Gastrocnemius medialis (tissue), 4 donors: ENCODE results near the gene SYCE3. TPM values are rescaled to one million over a fixed set of nuclear protein-coding genes. Genes with fewer than 3 reads are reported as not detected.
A peak's percentile ranks its signal among the peaks of the same experiment; 100 is the strongest.

Source experiments
- ATAC-seq, 2 donors: fragments of 150-250 bp; one replicate each; pipeline ENCODE4 v1.9.1; 2016
- DNase-seq, 2 donors: peaks; one replicate each; pipeline ENCODE4 v3.0.0-alpha.2; 2019
- H3K27ac ChIP-seq, 4 donors: fragments of 200-600 bp; sonication (generic); 1 replicate in 1 of 4; 2 replicates in 3 of 4; pipeline ENCODE4 v1.5.1; 2016 to 2018; ENCODE audit warnings: mild to moderate bottlenecking in 2 of 4, moderate library complexity in 1 of 4
- H3K27me3 ChIP-seq, 3 donors: fragments of 200-600 bp; sonication (generic) in 2 of 3; 1 replicate in 1 of 3; 2 replicates in 2 of 3; pipeline versions ENCODE4 v1.5.1 to v1.6.0; 2016 to 2019; ENCODE audit warnings: mild to moderate bottlenecking in 1 of 3, moderate library complexity in 1 of 3
- H3K36me3 ChIP-seq, 2 donors: fragments of 200-600 bp; sonication (generic) in 1 of 2; one replicate each; pipeline ENCODE4 v1.5.1; 2017 to 2018
- H3K4me1 ChIP-seq, 2 donors: fragments of 200-600 bp; sonication (generic) in 1 of 2; one replicate each; pipeline ENCODE4 v1.5.1; 2016 to 2017; ENCODE audit warnings: mild to moderate bottlenecking in 2 of 2
- H3K4me3 ChIP-seq, 4 donors: fragments of 200-600 bp; sonication (generic) in 3 of 4; 1 replicate in 1 of 4; 2 replicates in 3 of 4; pipeline ENCODE4 v1.5.1; 2016 to 2019; ENCODE audit warnings: mild to moderate bottlenecking in 2 of 4
- H3K9me3 ChIP-seq, 3 donors: fragments of 200-600 bp; sonication (generic) in 2 of 3; 1 replicate in 1 of 3; 2 replicates in 2 of 3; pipeline ENCODE4 v1.5.1; 2016 to 2019
- POLR2A ChIP-seq, 2 donors: fragments of 450-650 bp; IDR thresholded peaks; one replicate each; pipeline ENCODE4 v1.6.1; 2017; ENCODE audit warnings: antibody characterized with exemption in 2 of 2, mild to moderate bottlenecking in 2 of 2, moderate library complexity in 2 of 2
- in situ Hi-C, 4 donors: fragments of 200-750 bp; cut with MboI; loops; one replicate each; pipeline versions ENCODE4 v1.15.0 to v1.8.0; 2017; ENCODE audit warnings: low sequenced_read_pairs in 4 of 4
- intact Hi-C: fragments of 100-400 bp; cut with DNase I; formaldehyde crosslinking; loops from one replicate; pipeline ENCODE4 v1.15.1; 2023; ENCODE audit warnings: low total_unique reads
- total RNA-seq, 4 donors: library from RNA; depleted of rRNA; stranded (reverse); fragments of >200 nt; gene quantifications; one replicate each; pipeline versions ENCODE4 v1.1.0 to v1.2.3, GENCODE V29; 2016
- TF ChIP-seq, protein P1 (sequence below), 5 experiments: fragments of 450-650 bp in 3 of 5; fragments of 200-600 bp in 2 of 5; sonication (generic) in 2 of 5; IDR thresholded peaks in 4 of 5; conservative IDR thresholded peaks in 1 of 5; 1 replicate in 4 of 5; 2 replicates in 1 of 5; pipeline ENCODE4 v1.5.1; 2016 to 2019; ENCODE audit warnings: antibody characterized with exemption in 5 of 5, mild to moderate bottlenecking in 3 of 5, moderate library complexity in 3 of 5

Gene SYCE3
- total RNA-seq, 4 donors from 2014 or later, result not detected

GRCh38 chr22:50577987-50578775 lies 15.5 kb upstream of the SYCE3 start, which contains the start of gene CPT1B:
CPT1B (minus strand) TSS chr22:50578427; CDS start chr22:50577915, 512 bp downstream.
- Histone ChIP-seq H3K27ac (peak within 1 kb of the TSS; percentile 89 to 98 (median 96)), H3K27me3 (no peaks in the 10 kb centered on the region), H3K9me3 (no peaks in the 10 kb centered on the region), H3K36me3 (peaks cover 0 to 23% of the 10 kb centered on the region in 2 donors), H3K4me1 (peaks cover 21 to 45% of the 10 kb centered on the region in 2 donors), H3K4me3 (peak within 1 kb of the TSS; percentile 62 to 81 (median 64))
- in situ Hi-C loops (no loop called here), intact Hi-C loops (no loop called here)
- DNase-seq (peak; percentile 44 to 79), ATAC-seq (peak; percentile 51 to 59)
- TF ChIP-seq POLR2A (IDR thresholded peaks at IDR 0.05), result peak; percentile 38 to 48
- TF ChIP-seq, protein P1, sequence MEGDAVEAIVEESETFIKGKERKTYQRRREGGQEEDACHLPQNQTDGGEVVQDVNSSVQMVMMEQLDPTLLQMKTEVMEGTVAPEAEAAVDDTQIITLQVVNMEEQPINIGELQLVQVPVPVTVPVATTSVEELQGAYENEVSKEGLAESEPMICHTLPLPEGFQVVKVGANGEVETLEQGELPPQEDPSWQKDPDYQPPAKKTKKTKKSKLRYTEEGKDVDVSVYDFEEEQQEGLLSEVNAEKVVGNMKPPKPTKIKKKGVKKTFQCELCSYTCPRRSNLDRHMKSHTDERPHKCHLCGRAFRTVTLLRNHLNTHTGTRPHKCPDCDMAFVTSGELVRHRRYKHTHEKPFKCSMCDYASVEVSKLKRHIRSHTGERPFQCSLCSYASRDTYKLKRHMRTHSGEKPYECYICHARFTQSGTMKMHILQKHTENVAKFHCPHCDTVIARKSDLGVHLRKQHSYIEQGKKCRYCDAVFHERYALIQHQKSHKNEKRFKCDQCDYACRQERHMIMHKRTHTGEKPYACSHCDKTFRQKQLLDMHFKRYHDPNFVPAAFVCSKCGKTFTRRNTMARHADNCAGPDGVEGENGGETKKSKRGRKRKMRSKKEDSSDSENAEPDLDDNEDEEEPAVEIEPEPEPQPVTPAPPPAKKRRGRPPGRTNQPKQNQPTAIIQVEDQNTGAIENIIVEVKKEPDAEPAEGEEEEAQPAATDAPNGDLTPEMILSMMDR (IDR thresholded peaks at IDR 0.05 in 4 of 5, conservative IDR thresholded peaks at IDR 0.05 in 1 of 5), result peak in 1 of 5 experiments; percentile 17

DNA sequence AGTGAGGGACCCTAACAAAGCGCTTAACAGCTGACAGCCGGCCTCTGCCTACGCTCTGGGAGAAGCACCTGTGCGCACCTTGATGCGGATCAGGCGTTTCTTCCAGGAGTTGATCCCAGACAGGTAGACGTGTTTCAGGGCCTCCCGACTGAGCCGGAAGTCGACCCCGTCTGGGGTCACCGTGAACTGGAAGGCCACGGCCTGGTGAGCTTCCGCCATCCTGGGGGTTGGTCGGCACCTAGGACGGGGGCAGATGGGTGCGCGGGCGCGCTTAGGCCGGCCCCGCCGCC lies 14.9 kb upstream of the SYCE3 start:
- intact Hi-C loops, result no loop called here
- peaks cover 21 to 44% of the 10 kb centered on the region in 2 donors for H3K4me1 ChIP-seq
- H3K36me3 ChIP-seq, result peaks cover 0 to 28% of the 10 kb centered on the region in 2 donors
- peak overlapping the region; percentile 89 to 98 (median 96) for H3K27ac ChIP-seq
- H3K27me3 ChIP-seq, result no peaks in the 10 kb centered on the region
- H3K9me3 ChIP-seq, result no peaks in the 10 kb centered on the region
- no peak for TF ChIP-seq POLR2A (IDR thresholded peaks at IDR 0.05)
- TF ChIP-seq, protein P1 (IDR thresholded peaks at IDR 0.05 in 4 of 5, conservative IDR thresholded peaks at IDR 0.05 in 1 of 5), result no peak
- ATAC-seq (no peak), DNase-seq (no peak)
- H3K4me3 ChIP-seq, result peak overlapping the region; percentile 62 to 81 (median 64)
- in situ Hi-C loops, result no loop called here

DNA sequence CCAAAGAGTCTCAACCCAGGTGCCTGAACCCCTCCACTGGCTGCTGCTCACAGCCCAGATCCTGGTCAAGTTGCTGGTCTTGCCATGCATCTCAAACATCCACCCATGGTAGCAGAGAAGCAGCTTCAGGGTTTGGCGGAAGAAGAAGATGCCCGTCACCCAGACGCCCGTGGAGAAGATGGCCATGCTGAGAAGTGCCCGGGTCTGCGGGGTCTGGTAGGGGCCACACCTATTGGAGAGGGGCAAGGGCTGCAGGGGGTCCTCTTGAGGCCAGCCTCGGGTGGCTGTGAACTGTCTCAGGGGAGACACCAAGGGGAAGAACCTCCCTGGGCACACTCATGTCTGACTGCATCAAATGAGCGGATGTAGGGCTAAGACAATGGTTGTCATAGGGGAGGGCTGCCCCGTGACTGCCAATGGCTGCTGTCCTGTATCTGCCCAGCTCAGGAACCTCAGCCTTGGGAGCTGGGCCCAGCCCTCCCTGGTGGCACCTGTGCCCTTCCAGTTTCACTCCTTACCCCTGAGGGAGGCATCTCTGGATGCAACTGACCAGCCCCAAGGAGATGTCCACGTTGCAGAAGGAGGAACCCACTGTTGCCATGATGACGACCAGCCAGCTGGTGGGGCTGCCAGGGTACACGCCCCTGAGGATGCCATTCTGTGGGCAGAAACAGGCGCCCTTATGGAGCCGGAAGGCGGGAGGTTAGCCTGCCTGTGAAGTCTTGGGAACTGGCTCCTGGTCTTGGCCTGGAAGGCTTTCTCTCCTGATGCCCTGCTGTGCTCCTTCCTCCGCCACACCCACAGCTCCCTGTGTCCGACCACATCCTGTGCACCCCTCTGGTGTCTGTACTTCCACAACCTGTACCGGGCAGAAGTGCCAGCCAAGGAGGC lies 14.3 kb upstream of the SYCE3 start:
- intact Hi-C loops (no loop called here), in situ Hi-C loops (no loop called here)
- Histone ChIP-seq H3K36me3 (peaks cover 0 to 34% of the 10 kb centered on the region in 2 donors), H3K4me3 (peak overlapping the region; percentile 62 to 81 (median 64)), H3K27me3 (no peaks in the 10 kb centered on the region), H3K9me3 (no peaks in the 10 kb centered on the region), H3K27ac (peak overlapping the region; percentile 89 to 98 (median 96)), H3K4me1 (peaks cover 21 to 44% of the 10 kb centered on the region in 2 donors)
- DNase-seq, result no peak
- no peak for TF ChIP-seq POLR2A (IDR thresholded peaks at IDR 0.05)
- TF ChIP-seq, protein P1 (IDR thresholded peaks at IDR 0.05 in 4 of 5, conservative IDR thresholded peaks at IDR 0.05 in 1 of 5), result no peak
- ATAC-seq, result no peak

- no peaks in the 10 kb centered on the region for H3K9me3 ChIP-seq
- peaks cover 0 to 43% of the 10 kb centered on the region in 2 donors for H3K36me3 ChIP-seq
- ATAC-seq (no peak), DNase-seq (no peak)
- no peak overlapping the region for H3K4me3 ChIP-seq
- intact Hi-C loops, result no loop called here
- TF ChIP-seq POLR2A (IDR thresholded peaks at IDR 0.05), result no peak
- TF ChIP-seq, protein P1 (IDR thresholded peaks at IDR 0.05 in 4 of 5, conservative IDR thresholded peaks at IDR 0.05 in 1 of 5), result peak in 4 of 5 experiments; percentile 4 to 28 (median 22)
- peaks cover 13 to 34% of the 10 kb centered on the region in 2 donors for H3K4me1 ChIP-seq
- H3K27ac ChIP-seq, result peak overlapping the region in 3 of 4 donors; percentile 96 to 98 (median 96)
- in situ Hi-C loops, result no loop called here
- H3K27me3 ChIP-seq, result no peaks in the 10 kb centered on the region
Measured at GRCh38 chr22:50576070-50576469, 13.4 kb upstream of the SYCE3 start.
